ENCODE measurements around the gene NEK8. TPM values are rescaled to one million over a fixed set of nuclear protein-coding genes. Genes with fewer than 3 reads are reported as not detected.

Gene NEK8
- total and polyA plus RNA-seq, 9 of the 15 experiments (the other 6 are each of a cell fraction or from before 2014, with no cell fraction given) = 0.98 to 16.6 (median 4.6) TPM

- TF ChIP-seq KDM5B (IDR thresholded peaks at IDR 0.05; ENCODE audit: insufficient replicate concordance, low read depth, low read length) = peak; percentile 46
- TF ChIP-seq ZBED1 (IDR thresholded peaks at IDR 0.05) = peak; percentile 21
- no peak for TF ChIP-seq NCOA2 (IDR thresholded peaks at IDR 0.05; ENCODE audit: partially characterized antibody in 2 of 2)
- TF ChIP-seq ARNT (IDR thresholded peaks at IDR 0.05) = 0 out of 4 replicates have a peak, but pooled peaks of 1 of the 2 experiments have one; percentile 79
- no peak for TF ChIP-seq ZFX (CRISPR knock-in tag; IDR thresholded peaks at IDR 0.05)
- TF ChIP-seq MLX (CRISPR knock-in tag; conservative IDR thresholded peaks at IDR 0.05) = peak in 1 of 2 experiments; percentile 47; a peak in 2 of 4 replicates
- 0 out of 4 replicates have a peak, but pooled peaks of 1 of the 2 experiments have one; percentile 11 for TF ChIP-seq KDM4B (IDR thresholded peaks at IDR 0.05; ENCODE audit: borderline replicate concordance in 2 of 2, low read depth in 1 of 2)
- no peak for TF ChIP-seq EP400 (IDR thresholded peaks at IDR 0.05)
- no peak for TF ChIP-seq ZNF57 (CRISPR knock-in tag; IDR thresholded peaks at IDR 0.05)
- TF ChIP-seq TEAD2 (tag; IDR thresholded peaks at IDR 0.05) = 0 out of 2 replicates have a peak, but pooled peaks have one; percentile 5
- TF ChIP-seq PRMT5 (CRISPR knock-in tag; IDR thresholded peaks at IDR 0.05) = peak; percentile 38; the same call in 1 of the 2 replicates
- peak; percentile 40 for TF ChIP-seq RBBP5 (IDR thresholded peaks at IDR 0.05; ENCODE audit: borderline replicate concordance, insufficient read depth, low read length, poor library complexity, severe bottlenecking)
- TF ChIP-seq ZNF717 (CRISPR knock-in tag; IDR thresholded peaks at IDR 0.05) = no peak; the same call in 1 of the 2 replicates
- no peak for TF ChIP-seq ZNF347 (CRISPR knock-in tag; IDR thresholded peaks at IDR 0.05; ENCODE audit: low read depth)
- TF ChIP-seq MTF1 (CRISPR knock-in tag; IDR thresholded peaks at IDR 0.05; ENCODE audit: borderline replicate concordance) = no peak
- TF ChIP-seq PREB (CRISPR knock-in tag; IDR thresholded peaks at IDR 0.05) = peak; percentile 98; the same call in 1 of the 2 replicates
Measured at GRCh38 chr17:28725166-28725659, 3.4 kb upstream of the NEK8 start (continued).

Data from K562 (cell line).